CD14-positive monocyte (primary cell): ENCODE data around the gene KIF1B. TPM values are rescaled to one million over a fixed set of nuclear protein-coding genes. Genes with fewer than 3 reads are reported as not detected.

ENCODE experiments used
- DNase-seq, 3 donors: peaks; one replicate each; pipeline ENCODE4 v3.0.0-alpha.2; 2011 to 2022
- H2AFZ ChIP-seq: 2 replicates; pipeline ENCODE4 v1.6.0; 2012; ENCODE audit warnings: mild to moderate bottlenecking, low read depth, low read length, inconsistent platforms; ENCODE audit not compliant: insufficient read depth, poor library complexity, severe bottlenecking
- H3K27ac ChIP-seq, 2 donors: 1 replicate in 1 of 2; 2 replicates in 1 of 2; pipeline ENCODE4 v1.5.1; 2012 to 2013; ENCODE audit warnings: low read length in 2 of 2, control low read depth in 1 of 2, inconsistent platforms in 1 of 2, low read depth in 1 of 2, mild to moderate bottlenecking in 1 of 2
- H3K27me3 ChIP-seq, 2 donors: one replicate each; pipeline versions ENCODE4 v1.6.0 to v1.6.1; 2011 to 2013; ENCODE audit warnings: low read length in 2 of 2; ENCODE audit not compliant: control insufficient read depth in 2 of 2, insufficient read depth in 2 of 2
- H3K36me3 ChIP-seq, 2 donors: replicated peaks in 1 of 2; 1 replicate in 1 of 2; 2 replicates in 1 of 2; pipeline versions ENCODE4 v1.5.1 to v1.6.1; 2012 to 2013; ENCODE audit warnings: low read length in 2 of 2, control low read depth in 1 of 2, inconsistent platforms in 1 of 2, mild to moderate bottlenecking in 1 of 2; ENCODE audit not compliant: insufficient read depth in 2 of 2, control insufficient read depth in 1 of 2
- H3K4me1 ChIP-seq, 2 donors: 1 replicate in 1 of 2; 2 replicates in 1 of 2; pipeline versions ENCODE4 v1.5.1 to v1.6.1; 2012 to 2013; ENCODE audit warnings: low read length in 2 of 2, control low read depth in 1 of 2, inconsistent platforms in 1 of 2, mild to moderate bottlenecking in 1 of 2, moderate library complexity in 1 of 2; ENCODE audit not compliant: insufficient read depth in 2 of 2, control insufficient read depth in 1 of 2
- H3K4me2 ChIP-seq: replicated peaks from 2 replicates; pipeline ENCODE3; 2012; ENCODE audit warnings: low read length, moderate library complexity, mild to moderate bottlenecking; ENCODE audit not compliant: poor library complexity, severe bottlenecking; ENCODE audit errors: extremely low read depth
- H3K4me3 ChIP-seq, 3 experiments: fragments of 200-600 bp in 1 of 3; sonication (generic) in 1 of 3; replicated peaks in 1 of 3; 1 replicate in 2 of 3; 2 replicates in 1 of 3; pipeline ENCODE4 v1.5.1; 2011 to 2013; ENCODE audit warnings: low read length in 3 of 3, mild to moderate bottlenecking in 3 of 3, control low read depth in 2 of 3, low read depth in 2 of 3, inconsistent platforms in 1 of 3, moderate library complexity in 1 of 3
- H3K79me2 ChIP-seq: 2 replicates; pipeline ENCODE4 v1.6.0; 2012; ENCODE audit warnings: mild to moderate bottlenecking, control low read depth, inconsistent platforms, low read length, moderate library complexity; ENCODE audit not compliant: insufficient read depth
- H3K9ac ChIP-seq: 2 replicates; pipeline ENCODE4 v1.6.0; 2017; ENCODE audit warnings: low read length, mild to moderate bottlenecking; ENCODE audit not compliant: insufficient read depth, poor library complexity, severe bottlenecking
- H3K9me3 ChIP-seq, 2 donors: replicated peaks in 1 of 2; 1 replicate in 1 of 2; 2 replicates in 1 of 2; pipeline versions ENCODE4 v1.5.1 to v1.6.1; 2012 to 2013; ENCODE audit warnings: low read length in 2 of 2, control low read depth in 1 of 2; ENCODE audit not compliant: control insufficient read depth in 1 of 2, insufficient read depth in 1 of 2
- H4K20me1 ChIP-seq: 2 replicates; pipeline ENCODE4 v1.6.0; 2012; ENCODE audit warnings: mild to moderate bottlenecking, low read length, control low read depth, moderate library complexity; ENCODE audit not compliant: insufficient read depth
- H3K27ac Mint-ChIP-seq, 7 donors: one replicate each; pipeline ENCODE4 v1.8.0; 2020; ENCODE audit warnings: mild to moderate bottlenecking in 7 of 7, mixed read lengths in 7 of 7, moderate library complexity in 6 of 7, inconsistent platforms in 2 of 7
- H3K27me3 Mint-ChIP-seq, 3 donors: one replicate each; pipeline ENCODE4 v1.8.0; 2021 to 2022; ENCODE audit warnings: low read depth in 3 of 3, mild to moderate bottlenecking in 3 of 3, mixed read lengths in 3 of 3, moderate library complexity in 3 of 3, inconsistent platforms in 1 of 3
- H3K36me3 Mint-ChIP-seq, 2 donors: one replicate each; pipeline ENCODE4 v1.8.0; 2020; ENCODE audit warnings: mixed read lengths in 2 of 2, inconsistent platforms in 1 of 2, mild to moderate bottlenecking in 1 of 2
- H3K4me1 Mint-ChIP-seq: one replicate; pipeline ENCODE4 v1.8.0; 2020; ENCODE audit warnings: mild to moderate bottlenecking, mixed read lengths
- H3K4me3 Mint-ChIP-seq, 2 donors: one replicate each; pipeline ENCODE4 v1.8.0; 2020; ENCODE audit warnings: mild to moderate bottlenecking in 2 of 2, mixed read lengths in 2 of 2, moderate library complexity in 1 of 2
- H3K9me3 Mint-ChIP-seq, 7 donors: one replicate each; pipeline ENCODE4 v1.8.0; 2020 to 2022; ENCODE audit warnings: mixed read lengths in 7 of 7, mild to moderate bottlenecking in 6 of 7, moderate library complexity in 6 of 7, inconsistent platforms in 2 of 7
- WGBS: methylation state at CpG from one replicate; pipeline ENCODE4 v1.1.5; 2013; ENCODE audit warnings: missing lambda C conversion rate; ENCODE audit not compliant: insufficient coverage; 5-methylcytosine and 5-hydroxymethylcytosine counted together
- intact Hi-C, 2 donors: fragments of 100-400 bp; cut with micrococcal nuclease; formaldehyde crosslinking; loops; one replicate each; pipeline versions ENCODE4 v1.15.0 to v1.15.1; 2023
- polyA plus RNA-seq, 3 donors: library from polyadenylated mRNA; depleted of rRNA in 1 of 3; unstranded in 2 of 3; stranded (reverse) in 1 of 3; fragments of 300-500 nt in 2 of 3; fragments of >200 nt in 1 of 3; fragmentation: Illumina TruSeq in 2 of 3; gene quantifications; 1 replicate in 2 of 3; 2 replicates in 1 of 3; pipeline ENCODE4 v1.2.3, GENCODE V29; 2012 to 2021
- TF ChIP-seq, protein P1 (sequence below): fragments of 200-600 bp; IDR thresholded peaks from one replicate; pipeline ENCODE4 v1.8.0; 2022; ENCODE audit warnings: antibody characterized with exemption, mild to moderate bottlenecking

Gene KIF1B
- polyA plus RNA-seq, 3 donors, result 3.0 to 7.0 (median 3.3) TPM

DNA sequence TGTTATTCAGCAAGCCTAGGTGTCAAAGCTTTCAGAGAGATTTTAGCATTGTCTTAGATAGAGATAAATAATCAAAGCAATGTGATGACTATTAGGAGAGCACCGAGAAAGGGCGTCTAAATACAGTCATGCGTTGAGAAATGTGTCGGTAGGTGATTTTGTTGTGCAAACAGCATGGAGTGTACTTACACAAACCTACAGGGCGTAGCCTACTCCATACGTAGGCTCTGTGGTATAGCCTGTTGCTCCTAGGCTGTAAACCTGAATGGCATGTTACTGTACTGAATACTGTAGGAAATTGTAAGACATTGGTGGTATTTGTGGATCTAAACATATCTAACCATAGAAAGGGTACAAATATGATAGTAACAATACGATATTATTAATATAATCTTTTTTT, 31.8 kb downstream of the KIF1B start:
- Histone ChIP-seq H3K4me3 (no peak overlapping the region), H3K4me1 (peaks cover 3 to 14% of the 10 kb centered on the region in 2 donors), H3K4me2 (no peak overlapping the region), H4K20me1 (peaks cover 73% of the 10 kb centered on the region), H3K36me3 (peaks cover 0 to 3% of the 10 kb centered on the region in 2 donors), H3K27me3 (no peaks in the 10 kb centered on the region), H3K9me3 (no peaks in the 10 kb centered on the region), H2AFZ (no peak overlapping the region), H3K9ac (no peak overlapping the region), H3K27ac (no peak overlapping the region), H3K79me2 (peaks cover 52% of the 10 kb centered on the region)
- no peak overlapping the region for H3K27ac Mint-ChIP-seq
- H3K36me3 Mint-ChIP-seq, result peaks cover 12 to 31% of the 10 kb centered on the region in 2 donors
- DNase-seq, result no peak
- TF ChIP-seq, protein P1, sequence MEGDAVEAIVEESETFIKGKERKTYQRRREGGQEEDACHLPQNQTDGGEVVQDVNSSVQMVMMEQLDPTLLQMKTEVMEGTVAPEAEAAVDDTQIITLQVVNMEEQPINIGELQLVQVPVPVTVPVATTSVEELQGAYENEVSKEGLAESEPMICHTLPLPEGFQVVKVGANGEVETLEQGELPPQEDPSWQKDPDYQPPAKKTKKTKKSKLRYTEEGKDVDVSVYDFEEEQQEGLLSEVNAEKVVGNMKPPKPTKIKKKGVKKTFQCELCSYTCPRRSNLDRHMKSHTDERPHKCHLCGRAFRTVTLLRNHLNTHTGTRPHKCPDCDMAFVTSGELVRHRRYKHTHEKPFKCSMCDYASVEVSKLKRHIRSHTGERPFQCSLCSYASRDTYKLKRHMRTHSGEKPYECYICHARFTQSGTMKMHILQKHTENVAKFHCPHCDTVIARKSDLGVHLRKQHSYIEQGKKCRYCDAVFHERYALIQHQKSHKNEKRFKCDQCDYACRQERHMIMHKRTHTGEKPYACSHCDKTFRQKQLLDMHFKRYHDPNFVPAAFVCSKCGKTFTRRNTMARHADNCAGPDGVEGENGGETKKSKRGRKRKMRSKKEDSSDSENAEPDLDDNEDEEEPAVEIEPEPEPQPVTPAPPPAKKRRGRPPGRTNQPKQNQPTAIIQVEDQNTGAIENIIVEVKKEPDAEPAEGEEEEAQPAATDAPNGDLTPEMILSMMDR, result no peak
- intact Hi-C loops, result no loop called here
- no peak overlapping the region for H3K4me3 Mint-ChIP-seq
- WGBS, result no CpG with 5 or more reads among the region's 7 CpGs
- peaks cover 6% of the 10 kb centered on the region for H3K4me1 Mint-ChIP-seq
- H3K9me3 Mint-ChIP-seq, result peaks cover 0 to 4% (median 0%) of the 10 kb centered on the region in 7 donors
- no peaks in the 10 kb centered on the region for H3K27me3 Mint-ChIP-seq

DNA sequence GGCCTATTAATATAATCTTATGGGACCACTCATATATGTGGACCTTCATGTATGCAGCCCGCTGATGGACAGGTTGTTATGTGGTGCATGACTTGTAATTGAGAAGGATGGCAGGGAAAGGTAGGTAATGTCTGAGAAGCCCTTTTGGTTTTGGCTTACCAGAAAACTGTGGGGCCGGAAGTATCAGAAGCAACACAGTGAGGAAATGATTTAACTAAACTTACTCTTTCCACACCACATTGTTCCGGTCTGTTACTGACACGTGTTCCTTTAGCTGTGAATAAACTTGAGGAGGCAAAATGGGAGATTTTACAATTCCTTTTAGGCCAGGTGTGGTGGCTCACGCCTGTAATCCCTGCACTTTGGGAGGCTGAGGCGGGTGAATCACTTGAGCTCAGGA, 32.4 kb downstream of the KIF1B start:
- Histone ChIP-seq H3K4me1 (peaks cover 3 to 14% of the 10 kb centered on the region in 2 donors), H3K4me2 (no peak overlapping the region), H3K4me3 (no peak overlapping the region), H3K9me3 (no peaks in the 10 kb centered on the region), H3K9ac (no peak overlapping the region), H3K27ac (peak overlapping the region in 1 of 2 donors; percentile 31), H2AFZ (no peak overlapping the region), H4K20me1 (peaks cover 73% of the 10 kb centered on the region), H3K27me3 (no peaks in the 10 kb centered on the region), H3K79me2 (peaks cover 55% of the 10 kb centered on the region), H3K36me3 (peaks cover 0 to 10% of the 10 kb centered on the region in 2 donors)
- Mint-ChIP-seq H3K4me3 (no peak overlapping the region), H3K27ac (peak overlapping the region in 5 of 7 donors; percentile 22 to 86 (median 59)), H3K4me1 (peaks cover 6% of the 10 kb centered on the region), H3K36me3 (peaks cover 9 to 26% of the 10 kb centered on the region in 2 donors), H3K27me3 (no peaks in the 10 kb centered on the region), H3K9me3 (peaks cover 0 to 4% (median 0%) of the 10 kb centered on the region in 7 donors)
- intact Hi-C loops, result no loop called here
- TF ChIP-seq, protein P1, result no peak
- peak; percentile 10 to 17 (median 10) for DNase-seq
- WGBS, result 86% methylated on average over 2 of the region's 6 CpGs
